Hypothalamus (tissue), 51 donors: ENCODE results near the gene BSDC1.

Experiments
- DNase-seq, 51 donors: peaks; one replicate each; lab custom pipeline; 2025; lab: John Stamatoyannopoulos, UW

The BSDC1 gene

GRCh38 chr1:32394890-32395432 lies 720 bp upstream of the BSDC1 start:
- no peak for DNase-seq

- DNase-seq: peak in 14 of 51 donors; percentile 13 to 59 (median 46)
Measured at GRCh38 chr1:32393832-32394140, 455 bp downstream of the BSDC1 start.

- no peak for DNase-seq
Measured at GRCh38 chr1:32393136-32393535, 1.1 kb downstream of the BSDC1 start.

- DNase-seq: no peak
Measured at GRCh38 chr1:32392325-32392724, 1.9 kb downstream of the BSDC1 start.

GRCh38 chr1:32390904-32391870 lies 3.1 kb downstream of the BSDC1 start:
- DNase-seq: no peak

- DNase-seq: no peak
Measured at GRCh38 chr1:32388641-32389040, 5.6 kb downstream of the BSDC1 start.

- DNase-seq: no peak
Measured at GRCh38 chr1:32386676-32387392, 7.4 kb downstream of the BSDC1 start.

GRCh38 chr1:32380057-32380456 lies 14.2 kb downstream of the BSDC1 start:
- no peak for DNase-seq

- peak in 1 of 51 donors; percentile 24 for DNase-seq
Measured at GRCh38 chr1:32377541-32378220, 16.6 kb downstream of the BSDC1 start.

GRCh38 chr1:32376199-32376598 lies 18.0 kb downstream of the BSDC1 start:
- no peak for DNase-seq

- DNase-seq: no peak
Measured at GRCh38 chr1:32373996-32374592, 20.1 kb downstream of the BSDC1 start.

- DNase-seq: no peak
Measured at GRCh38 chr1:32372149-32372756, 22.0 kb downstream of the BSDC1 start.

- DNase-seq: no peak
Measured at GRCh38 chr1:32367912-32368635, 26.2 kb downstream of the BSDC1 start.

GRCh38 chr1:32365445-32365844 lies 28.8 kb downstream of the BSDC1 start:
- no peak for DNase-seq

GRCh38 chr1:32364836-32365235 lies 29.4 kb downstream of the BSDC1 start:
- DNase-seq: no peak

- DNase-seq: no peak
Measured at GRCh38 chr1:32363713-32364112, 30.5 kb downstream of the BSDC1 start.

- DNase-seq: no peak
Measured at GRCh38 chr1:32362474-32363313, 31.5 kb downstream of the BSDC1 start, which contains the start of the genes FAM229A and TSSK3. TSS of gene FAM229A (minus strand) at chr1:32362485. CDS start at chr1:32362091, 394 bp downstream. TSS of gene TSSK3 (plus strand) at chr1:32362539. CDS start at chr1:32362702, 163 bp downstream.
